WTC11 (cell line): Measurements from ENCODE around the gene SH3BP5.

Source experiments
- CREB1 ChIP-seq: sonication (generic); formaldehyde crosslinking; IDR thresholded peaks from 2 replicates; pipeline ENCODE4 v1.8.0; 2023; ENCODE audit warnings: mild to moderate bottlenecking, missing genetic modification reagents
- ETV6 ChIP-seq: sonication (generic); formaldehyde crosslinking; IDR thresholded peaks from 2 replicates; pipeline ENCODE4 v1.8.1; 2022; ENCODE audit warnings: mild to moderate bottlenecking, missing genetic modification reagents
- FOXK1 ChIP-seq: sonication (generic); formaldehyde crosslinking; IDR thresholded peaks from 2 replicates; pipeline ENCODE4 v1.8.0; 2022; ENCODE audit warnings: mild to moderate bottlenecking, moderate library complexity, missing genetic modification reagents
- NR3C1 ChIP-seq: sonication (generic); formaldehyde crosslinking; conservative IDR thresholded peaks from 2 replicates; pipeline ENCODE4 v1.8.1; 2023; ENCODE audit warnings: low read depth, mild to moderate bottlenecking, missing genetic modification reagents
- TCF7 ChIP-seq: sonication (generic); formaldehyde crosslinking; IDR thresholded peaks from 2 replicates; pipeline ENCODE4 v1.8.0; 2022; ENCODE audit warnings: mild to moderate bottlenecking, low read depth, missing genetic modification reagents, moderate library complexity
- TF ChIP-seq, protein P1 (sequence below): fragments of 200-600 bp; IDR thresholded peaks from 2 replicates; pipeline ENCODE4 v1.8.0; 2022; ENCODE audit warnings: antibody characterized with exemption
- TF ChIP-seq, protein P2 (sequence below): sonication (generic); formaldehyde crosslinking; IDR thresholded peaks from 2 replicates; pipeline ENCODE4 v1.8.1; 2022; ENCODE audit warnings: missing genetic modification reagents, borderline replicate concordance
- TF ChIP-seq, protein P3 (sequence below): sonication (generic); formaldehyde crosslinking; IDR thresholded peaks from 2 replicates; pipeline ENCODE4 v1.8.1; 2023; ENCODE audit warnings: mild to moderate bottlenecking, missing genetic modification reagents, moderate library complexity

DNA sequence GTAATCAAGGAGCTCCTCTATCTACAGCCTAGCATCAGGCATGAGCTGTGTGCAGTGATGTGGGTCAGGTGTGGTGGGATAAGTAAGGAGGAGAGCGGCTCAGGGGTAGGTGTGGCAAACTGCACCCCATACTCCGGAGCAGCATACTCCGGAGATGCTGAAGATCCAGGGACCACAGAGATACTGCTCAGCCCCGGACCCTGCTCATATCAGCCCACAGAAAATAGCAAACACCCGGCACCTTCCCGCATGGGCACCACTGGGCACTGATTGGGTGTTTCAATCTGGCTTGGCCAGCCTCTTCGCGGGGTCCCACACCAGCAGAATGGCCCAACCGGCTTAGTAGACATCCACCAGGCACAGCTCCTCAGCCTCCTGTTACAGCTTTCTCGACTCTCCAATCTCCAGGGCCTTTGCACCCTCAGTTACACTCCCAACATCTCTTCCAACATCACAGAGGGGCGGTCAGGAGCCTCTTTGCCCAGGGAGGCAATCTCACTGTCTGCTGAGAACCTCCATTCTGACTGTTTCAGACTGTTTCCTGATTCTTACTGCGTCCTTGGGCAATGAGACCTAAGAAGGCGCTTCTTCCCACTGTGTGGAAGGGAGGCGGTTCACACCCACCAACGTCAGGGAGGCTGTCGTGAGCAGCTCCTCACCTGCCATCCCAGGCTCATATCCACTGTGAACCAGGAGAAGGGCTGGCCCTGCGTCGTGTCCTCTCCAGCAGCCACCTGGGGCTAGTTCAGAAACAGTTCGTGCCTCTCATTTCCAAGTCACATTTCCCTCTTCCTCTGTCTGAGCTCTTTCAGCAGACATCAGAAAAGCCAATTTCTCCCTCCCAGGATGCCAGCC lies 66.5 kb downstream of the SH3BP5 start:
- TF ChIP-seq, protein P1, sequence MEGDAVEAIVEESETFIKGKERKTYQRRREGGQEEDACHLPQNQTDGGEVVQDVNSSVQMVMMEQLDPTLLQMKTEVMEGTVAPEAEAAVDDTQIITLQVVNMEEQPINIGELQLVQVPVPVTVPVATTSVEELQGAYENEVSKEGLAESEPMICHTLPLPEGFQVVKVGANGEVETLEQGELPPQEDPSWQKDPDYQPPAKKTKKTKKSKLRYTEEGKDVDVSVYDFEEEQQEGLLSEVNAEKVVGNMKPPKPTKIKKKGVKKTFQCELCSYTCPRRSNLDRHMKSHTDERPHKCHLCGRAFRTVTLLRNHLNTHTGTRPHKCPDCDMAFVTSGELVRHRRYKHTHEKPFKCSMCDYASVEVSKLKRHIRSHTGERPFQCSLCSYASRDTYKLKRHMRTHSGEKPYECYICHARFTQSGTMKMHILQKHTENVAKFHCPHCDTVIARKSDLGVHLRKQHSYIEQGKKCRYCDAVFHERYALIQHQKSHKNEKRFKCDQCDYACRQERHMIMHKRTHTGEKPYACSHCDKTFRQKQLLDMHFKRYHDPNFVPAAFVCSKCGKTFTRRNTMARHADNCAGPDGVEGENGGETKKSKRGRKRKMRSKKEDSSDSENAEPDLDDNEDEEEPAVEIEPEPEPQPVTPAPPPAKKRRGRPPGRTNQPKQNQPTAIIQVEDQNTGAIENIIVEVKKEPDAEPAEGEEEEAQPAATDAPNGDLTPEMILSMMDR, result no peak
- TF ChIP-seq FOXK1 (no peak), TCF7 (CRISPR knock-in tag) (no peak), ETV6 (CRISPR knock-in tag) (no peak), NR3C1 (CRISPR knock-in tag) (no peak), CREB1 (CRISPR knock-in tag) (no peak)
- TF ChIP-seq, protein P2, sequence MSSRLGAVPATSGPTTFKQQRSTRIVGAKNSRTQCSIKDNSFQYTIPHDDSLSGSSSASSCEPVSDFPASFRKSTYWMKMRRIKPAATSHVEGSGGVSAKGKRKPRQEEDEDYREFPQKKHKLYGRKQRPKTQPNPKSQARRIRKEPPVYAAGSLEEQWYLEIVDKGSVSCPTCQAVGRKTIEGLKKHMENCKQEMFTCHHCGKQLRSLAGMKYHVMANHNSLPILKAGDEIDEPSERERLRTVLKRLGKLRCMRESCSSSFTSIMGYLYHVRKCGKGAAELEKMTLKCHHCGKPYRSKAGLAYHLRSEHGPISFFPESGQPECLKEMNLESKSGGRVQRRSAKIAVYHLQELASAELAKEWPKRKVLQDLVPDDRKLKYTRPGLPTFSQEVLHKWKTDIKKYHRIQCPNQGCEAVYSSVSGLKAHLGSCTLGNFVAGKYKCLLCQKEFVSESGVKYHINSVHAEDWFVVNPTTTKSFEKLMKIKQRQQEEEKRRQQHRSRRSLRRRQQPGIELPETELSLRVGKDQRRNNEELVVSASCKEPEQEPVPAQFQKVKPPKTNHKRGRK (CRISPR knock-in tag), result no peak
- TF ChIP-seq, protein P3, sequence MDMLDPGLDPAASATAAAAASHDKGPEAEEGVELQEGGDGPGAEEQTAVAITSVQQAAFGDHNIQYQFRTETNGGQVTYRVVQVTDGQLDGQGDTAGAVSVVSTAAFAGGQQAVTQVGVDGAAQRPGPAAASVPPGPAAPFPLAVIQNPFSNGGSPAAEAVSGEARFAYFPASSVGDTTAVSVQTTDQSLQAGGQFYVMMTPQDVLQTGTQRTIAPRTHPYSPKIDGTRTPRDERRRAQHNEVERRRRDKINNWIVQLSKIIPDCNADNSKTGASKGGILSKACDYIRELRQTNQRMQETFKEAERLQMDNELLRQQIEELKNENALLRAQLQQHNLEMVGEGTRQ (CRISPR knock-in tag), result no peak
